ENCODE data around the gene SEPTIN5. TPM values are rescaled to one million over a fixed set of nuclear protein-coding genes. Genes with fewer than 3 reads are reported as not detected.
A peak's percentile ranks its signal among the peaks of the same experiment; 100 is the strongest.

Gene SEPTIN5
- total RNA-seq, 1 donor from 2014 or later: 5.0 TPM

- Mint-ChIP-seq H3K36me3 (no peaks in the 10 kb centered on the region), H3K4me1 (no peaks in the 10 kb centered on the region), H3K9me3 (no peaks in the 10 kb centered on the region), H3K27me3 (ENCODE audit: insufficient read depth, low read depth) (peaks cover 6% of the 10 kb centered on the region), H3K27ac (no peak overlapping the region), H3K4me3 (no peak overlapping the region)
- H3K79me2 ChIP-seq (ENCODE audit: low read depth): no peaks in the 10 kb centered on the region
- peaks cover 1% of the 10 kb centered on the region for H3K4me1 ChIP-seq
- H3K27ac ChIP-seq: no peak overlapping the region
- H3K9me3 ChIP-seq (ENCODE audit: low read depth): no peaks in the 10 kb centered on the region
- no peak for TF ChIP-seq EZH2 (IDR thresholded peaks at IDR 0.05)
- TF ChIP-seq, protein P1, sequence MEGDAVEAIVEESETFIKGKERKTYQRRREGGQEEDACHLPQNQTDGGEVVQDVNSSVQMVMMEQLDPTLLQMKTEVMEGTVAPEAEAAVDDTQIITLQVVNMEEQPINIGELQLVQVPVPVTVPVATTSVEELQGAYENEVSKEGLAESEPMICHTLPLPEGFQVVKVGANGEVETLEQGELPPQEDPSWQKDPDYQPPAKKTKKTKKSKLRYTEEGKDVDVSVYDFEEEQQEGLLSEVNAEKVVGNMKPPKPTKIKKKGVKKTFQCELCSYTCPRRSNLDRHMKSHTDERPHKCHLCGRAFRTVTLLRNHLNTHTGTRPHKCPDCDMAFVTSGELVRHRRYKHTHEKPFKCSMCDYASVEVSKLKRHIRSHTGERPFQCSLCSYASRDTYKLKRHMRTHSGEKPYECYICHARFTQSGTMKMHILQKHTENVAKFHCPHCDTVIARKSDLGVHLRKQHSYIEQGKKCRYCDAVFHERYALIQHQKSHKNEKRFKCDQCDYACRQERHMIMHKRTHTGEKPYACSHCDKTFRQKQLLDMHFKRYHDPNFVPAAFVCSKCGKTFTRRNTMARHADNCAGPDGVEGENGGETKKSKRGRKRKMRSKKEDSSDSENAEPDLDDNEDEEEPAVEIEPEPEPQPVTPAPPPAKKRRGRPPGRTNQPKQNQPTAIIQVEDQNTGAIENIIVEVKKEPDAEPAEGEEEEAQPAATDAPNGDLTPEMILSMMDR (IDR thresholded peaks at IDR 0.05): no peak
- no peak for TF ChIP-seq EZH2phosphoT487 (IDR thresholded peaks at IDR 0.05)
- no peak overlapping the region for H3K4me2 ChIP-seq
- H3K36me3 ChIP-seq: no peaks in the 10 kb centered on the region
- H4K20me1 ChIP-seq (ENCODE audit: low read depth): no peaks in the 10 kb centered on the region
- H3F3A ChIP-seq (ENCODE audit: low read depth): no peaks in the 10 kb centered on the region
- no peak overlapping the region for H3K9ac ChIP-seq
- H2AFZ ChIP-seq (replicated peaks): no peak overlapping the region
- H3K4me3 ChIP-seq: no peak overlapping the region
- H3K27me3 ChIP-seq: peaks cover 6% of the 10 kb centered on the region
- no peak for DNase-seq (ENCODE audit: low spot score)
Measured at GRCh38 chr22:19743651-19744050, 29.3 kb downstream of the SEPTIN5 start.

DNA sequence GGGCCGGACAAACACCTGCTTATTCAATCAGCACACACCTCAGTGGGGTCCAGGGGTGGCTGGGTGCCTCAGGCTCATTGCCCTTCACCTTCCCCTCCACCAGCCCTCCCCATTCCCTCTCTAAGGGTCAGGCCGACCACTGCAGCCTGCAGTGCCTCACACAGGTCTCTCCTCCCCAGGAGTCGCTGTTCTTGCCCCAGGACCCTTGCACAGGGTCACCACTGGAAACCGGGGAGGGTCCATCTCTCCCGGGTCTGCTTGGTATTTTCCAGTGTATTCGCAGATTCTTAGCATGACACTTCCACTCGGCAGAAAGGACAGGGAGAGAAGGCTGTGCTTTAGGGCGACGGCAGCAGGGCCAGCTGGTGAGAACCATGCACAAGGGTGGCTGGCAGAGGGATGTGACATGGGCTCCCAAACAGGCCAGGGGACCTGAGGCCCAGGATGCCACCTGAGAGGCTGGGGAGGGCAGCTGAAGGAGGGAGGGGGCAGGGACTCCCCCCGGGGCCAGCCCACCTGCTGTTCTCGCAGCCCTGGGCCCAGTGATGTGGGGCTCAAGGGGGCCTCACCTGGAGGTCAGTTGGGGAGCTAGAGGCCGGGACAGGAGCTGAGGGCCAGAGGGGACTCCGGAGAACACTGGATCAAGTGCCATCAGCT, 30.2 kb downstream of the SEPTIN5 start:
- no peaks in the 10 kb centered on the region for H3K9me3 ChIP-seq (ENCODE audit: low read depth)
- no peaks in the 10 kb centered on the region for H4K20me1 ChIP-seq (ENCODE audit: low read depth)
- no peak for DNase-seq (ENCODE audit: low spot score)
- no peaks in the 10 kb centered on the region for H3K36me3 ChIP-seq
- H3K27me3 Mint-ChIP-seq (ENCODE audit: insufficient read depth, low read depth): peaks cover 6% of the 10 kb centered on the region
- H3K36me3 Mint-ChIP-seq: no peaks in the 10 kb centered on the region
- H3K4me1 Mint-ChIP-seq: peaks cover 4% of the 10 kb centered on the region
- H3K4me2 ChIP-seq: no peak overlapping the region
- no peak overlapping the region for H3K9ac ChIP-seq
- H2AFZ ChIP-seq (replicated peaks): no peak overlapping the region
- no peak overlapping the region for H3K4me3 ChIP-seq
- no peaks in the 10 kb centered on the region for H3K79me2 ChIP-seq (ENCODE audit: low read depth)
- TF ChIP-seq EZH2 (IDR thresholded peaks at IDR 0.05) (no peak), EZH2phosphoT487 (IDR thresholded peaks at IDR 0.05) (no peak)
- TF ChIP-seq, protein P1 (IDR thresholded peaks at IDR 0.05): no peak
- no peaks in the 10 kb centered on the region for H3F3A ChIP-seq (ENCODE audit: low read depth)
- H3K27ac ChIP-seq: no peak overlapping the region
- H3K4me3 Mint-ChIP-seq: no peak overlapping the region
- H3K4me1 ChIP-seq: no peaks in the 10 kb centered on the region
- H3K27me3 ChIP-seq: peaks cover 6% of the 10 kb centered on the region
- H3K9me3 Mint-ChIP-seq: no peaks in the 10 kb centered on the region
- peak overlapping the region; percentile 51 for H3K27ac Mint-ChIP-seq

- Mint-ChIP-seq H3K27me3 (ENCODE audit: insufficient read depth, low read depth) (peaks cover 6% of the 10 kb centered on the region), H3K4me1 (peaks cover 4% of the 10 kb centered on the region), H3K27ac (peak overlapping the region; percentile 51), H3K36me3 (no peaks in the 10 kb centered on the region), H3K9me3 (no peaks in the 10 kb centered on the region), H3K4me3 (no peak overlapping the region)
- Histone ChIP-seq H3K36me3 (no peaks in the 10 kb centered on the region), H3K4me3 (no peak overlapping the region), H2AFZ (replicated peaks) (no peak overlapping the region), H4K20me1 (ENCODE audit: low read depth) (no peaks in the 10 kb centered on the region), H3K27me3 (peaks cover 6% of the 10 kb centered on the region), H3F3A (ENCODE audit: low read depth) (no peaks in the 10 kb centered on the region), H3K9me3 (ENCODE audit: low read depth) (no peaks in the 10 kb centered on the region), H3K4me1 (peaks cover 4% of the 10 kb centered on the region), H3K4me2 (no peak overlapping the region), H3K27ac (no peak overlapping the region), H3K79me2 (ENCODE audit: low read depth) (no peaks in the 10 kb centered on the region), H3K9ac (no peak overlapping the region)
- no peak for DNase-seq (ENCODE audit: low spot score)
- no peak for TF ChIP-seq EZH2 (IDR thresholded peaks at IDR 0.05)
- TF ChIP-seq, protein P1 (IDR thresholded peaks at IDR 0.05): no peak
- no peak for TF ChIP-seq EZH2phosphoT487 (IDR thresholded peaks at IDR 0.05)
Measured at GRCh38 chr22:19745155-19746101, 31.1 kb downstream of the SEPTIN5 start.
